ENCODE data around the gene HTRA3. TPM values are rescaled to one million over a fixed set of nuclear protein-coding genes. Genes with fewer than 3 reads are reported as not detected.

The HTRA3 gene
- total and polyA plus RNA-seq, 7 donors: 7.2 to 26.4 (median 14.0) TPM

DNA sequence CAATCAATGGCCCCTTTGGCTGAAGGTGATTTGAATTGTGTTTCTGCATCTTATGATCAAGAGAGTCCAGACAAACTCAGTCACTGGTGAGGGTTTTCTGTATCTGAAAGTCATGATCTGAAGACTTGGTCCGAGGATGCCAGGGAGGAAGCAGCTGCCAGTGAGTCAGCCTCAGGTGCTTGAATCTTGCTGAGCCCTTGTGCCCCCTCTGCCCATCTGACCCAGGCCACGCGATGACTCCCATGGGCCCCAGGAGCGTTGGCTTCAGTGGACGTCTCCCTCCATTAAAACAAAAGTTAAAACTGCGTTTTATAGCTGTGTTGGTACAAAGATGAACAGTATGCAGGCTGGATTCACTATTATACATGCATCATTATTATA is 62.0 kb downstream of the HTRA3 start:
- H3K4me3 ChIP-seq: no peak overlapping the region
- H3K27ac ChIP-seq: peak overlapping the region; percentile 70
- peaks cover 2% of the 10 kb centered on the region for H3K9me3 ChIP-seq
- TF ChIP-seq, protein P1, sequence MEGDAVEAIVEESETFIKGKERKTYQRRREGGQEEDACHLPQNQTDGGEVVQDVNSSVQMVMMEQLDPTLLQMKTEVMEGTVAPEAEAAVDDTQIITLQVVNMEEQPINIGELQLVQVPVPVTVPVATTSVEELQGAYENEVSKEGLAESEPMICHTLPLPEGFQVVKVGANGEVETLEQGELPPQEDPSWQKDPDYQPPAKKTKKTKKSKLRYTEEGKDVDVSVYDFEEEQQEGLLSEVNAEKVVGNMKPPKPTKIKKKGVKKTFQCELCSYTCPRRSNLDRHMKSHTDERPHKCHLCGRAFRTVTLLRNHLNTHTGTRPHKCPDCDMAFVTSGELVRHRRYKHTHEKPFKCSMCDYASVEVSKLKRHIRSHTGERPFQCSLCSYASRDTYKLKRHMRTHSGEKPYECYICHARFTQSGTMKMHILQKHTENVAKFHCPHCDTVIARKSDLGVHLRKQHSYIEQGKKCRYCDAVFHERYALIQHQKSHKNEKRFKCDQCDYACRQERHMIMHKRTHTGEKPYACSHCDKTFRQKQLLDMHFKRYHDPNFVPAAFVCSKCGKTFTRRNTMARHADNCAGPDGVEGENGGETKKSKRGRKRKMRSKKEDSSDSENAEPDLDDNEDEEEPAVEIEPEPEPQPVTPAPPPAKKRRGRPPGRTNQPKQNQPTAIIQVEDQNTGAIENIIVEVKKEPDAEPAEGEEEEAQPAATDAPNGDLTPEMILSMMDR (IDR thresholded peaks at IDR 0.05): no peak
- H3K4me1 ChIP-seq: peaks cover 19% of the 10 kb centered on the region
- WGBS, 3 donors: 72 to 84% (median 82%) methylated on average over 6 of the region's 6 CpGs
- DNase-seq (no peak), ATAC-seq (peak in 2 of 4 donors; percentile 19 to 44)
- intact Hi-C loops (cut with DNase I): loop anchor here in 1 of 2 donors (5.0 kb wide), 1 partner anchor 61 kb away; no protein-coding TSS in a partner anchor
- H3K36me3 ChIP-seq (ENCODE audit: insufficient read depth in 1 of 2, low read depth in 1 of 2): no peaks in the 10 kb centered on the region
- H3K27me3 ChIP-seq (ENCODE audit: insufficient read depth in 3 of 3, low read length in 2 of 3): no peaks in the 10 kb centered on the region

- H3K27me3 ChIP-seq (ENCODE audit: insufficient read depth in 3 of 3, low read length in 2 of 3): no peaks in the 10 kb centered on the region
- TF ChIP-seq, protein P1 (IDR thresholded peaks at IDR 0.05): no peak
- DNase-seq (no peak), ATAC-seq (no peak)
- no peaks in the 10 kb centered on the region for H3K9me3 ChIP-seq
- H3K4me1 ChIP-seq: peaks cover 19% of the 10 kb centered on the region
- 82 to 95% (median 84%) methylated on average over 11 to 12 of the region's 12 CpGs for WGBS, 3 donors
- H3K36me3 ChIP-seq (ENCODE audit: insufficient read depth in 1 of 2, low read depth in 1 of 2): no peaks in the 10 kb centered on the region
- H3K4me3 ChIP-seq: no peak overlapping the region
- intact Hi-C loops (cut with DNase I): loop anchor here in 1 of 2 donors (5.0 kb wide), 1 partner anchor 60 kb away; no protein-coding TSS in a partner anchor
- H3K27ac ChIP-seq: no peak overlapping the region
Measured at GRCh38 chr4:8332038-8332857, 62.7 kb downstream of the HTRA3 start.

DNA sequence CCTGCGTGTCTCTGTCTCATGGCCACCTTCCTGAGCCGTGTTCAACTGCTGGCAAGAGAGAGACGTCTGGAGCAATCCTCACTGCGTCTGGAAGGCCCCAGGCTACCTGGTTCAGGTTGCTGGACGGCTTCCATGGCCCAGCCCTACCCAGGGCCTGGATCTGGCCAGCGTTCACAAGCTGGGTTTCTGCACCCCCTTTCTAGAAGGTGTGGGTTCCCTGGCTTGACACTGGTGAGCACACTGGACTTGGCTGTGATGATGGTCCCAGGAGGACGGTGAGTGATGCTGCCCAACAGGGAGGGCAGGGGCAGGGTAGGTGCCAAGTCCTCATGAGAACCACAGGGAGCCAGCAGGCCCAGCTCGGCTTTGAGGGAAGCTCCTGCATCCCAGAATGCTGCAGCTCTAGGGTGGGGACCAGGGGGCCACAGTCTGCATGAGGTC is 63.4 kb downstream of the HTRA3 start:
- no peak for ATAC-seq
- Histone ChIP-seq H3K27me3 (ENCODE audit: insufficient read depth in 3 of 3, low read length in 2 of 3) (no peaks in the 10 kb centered on the region), H3K4me3 (no peak overlapping the region), H3K4me1 (peaks cover 19% of the 10 kb centered on the region), H3K9me3 (no peaks in the 10 kb centered on the region), H3K27ac (no peak overlapping the region), H3K36me3 (ENCODE audit: insufficient read depth in 1 of 2, low read depth in 1 of 2) (no peaks in the 10 kb centered on the region)
- TF ChIP-seq, protein P1 (IDR thresholded peaks at IDR 0.05): no peak
- intact Hi-C loops (cut with DNase I): loop anchor here in 1 of 2 donors (5.0 kb wide), 1 partner anchor 59 kb away; no protein-coding TSS in a partner anchor
- 74 to 85% (median 76%) methylated on average over 8 of the region's 8 CpGs for WGBS, 3 donors
- DNase-seq: no peak

- Histone ChIP-seq H3K4me1 (peaks cover 19% of the 10 kb centered on the region), H3K27me3 (ENCODE audit: insufficient read depth in 3 of 3, low read length in 2 of 3) (no peaks in the 10 kb centered on the region), H3K36me3 (ENCODE audit: insufficient read depth in 1 of 2, low read depth in 1 of 2) (no peaks in the 10 kb centered on the region), H3K4me3 (no peak overlapping the region), H3K9me3 (no peaks in the 10 kb centered on the region), H3K27ac (no peak overlapping the region)
- ATAC-seq (no peak), DNase-seq (no peak)
- intact Hi-C loops (cut with DNase I): loop anchor here in 1 of 2 donors (5.0 kb wide), 1 partner anchor 58 kb away; no protein-coding TSS in a partner anchor
- 76 to 91% (median 82%) methylated on average over 14 of the region's 14 CpGs for WGBS, 3 donors
- TF ChIP-seq, protein P1 (IDR thresholded peaks at IDR 0.05): no peak
Measured at GRCh38 chr4:8333726-8334460, 64.3 kb downstream of the HTRA3 start.

All from psoas muscle (tissue), 8 donors.